Hematopoietic multipotent progenitor cell treated with erythropoietin and hydrocortisone succinate and interleukin-3 and kit ligand, for 4 days (in vitro differentiated cells): Measurements from ENCODE around the gene GDI1.

Experiments used
- DNase-seq: peaks from one replicate; pipeline ENCODE4 v3.0.0-alpha.2; 2015

Gene GDI1

DNA sequence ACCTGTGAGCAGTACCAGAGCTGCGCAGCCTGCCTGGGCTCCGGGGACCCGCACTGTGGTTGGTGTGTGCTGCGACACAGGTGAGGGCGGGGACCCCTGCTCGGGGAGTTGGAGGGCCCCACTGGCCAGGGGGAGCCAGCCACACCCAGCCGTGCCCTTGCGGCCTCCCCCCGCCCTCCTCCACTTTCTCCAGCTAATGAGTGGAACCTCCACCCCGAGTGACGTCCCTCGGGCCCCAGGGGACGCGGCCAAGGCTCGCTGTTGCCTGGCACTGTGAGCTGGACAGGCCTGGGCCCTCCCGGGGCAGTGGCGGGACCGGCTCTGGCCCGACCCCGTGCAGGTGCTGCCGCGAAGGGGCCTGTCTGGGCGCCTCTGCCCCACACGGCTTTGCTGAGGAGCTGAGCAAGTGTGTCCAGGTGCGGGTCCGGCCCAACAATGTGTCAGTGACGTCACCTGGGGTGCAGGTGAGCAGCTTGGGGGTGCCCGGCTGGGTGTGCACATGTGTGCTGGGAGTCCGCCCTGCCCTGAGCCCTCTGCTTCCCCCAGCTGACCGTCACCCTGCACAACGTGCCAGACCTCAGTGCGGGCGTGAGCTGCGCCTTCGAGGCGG lies 26.8 kb downstream of the GDI1 start:
- no peak for DNase-seq

DNA sequence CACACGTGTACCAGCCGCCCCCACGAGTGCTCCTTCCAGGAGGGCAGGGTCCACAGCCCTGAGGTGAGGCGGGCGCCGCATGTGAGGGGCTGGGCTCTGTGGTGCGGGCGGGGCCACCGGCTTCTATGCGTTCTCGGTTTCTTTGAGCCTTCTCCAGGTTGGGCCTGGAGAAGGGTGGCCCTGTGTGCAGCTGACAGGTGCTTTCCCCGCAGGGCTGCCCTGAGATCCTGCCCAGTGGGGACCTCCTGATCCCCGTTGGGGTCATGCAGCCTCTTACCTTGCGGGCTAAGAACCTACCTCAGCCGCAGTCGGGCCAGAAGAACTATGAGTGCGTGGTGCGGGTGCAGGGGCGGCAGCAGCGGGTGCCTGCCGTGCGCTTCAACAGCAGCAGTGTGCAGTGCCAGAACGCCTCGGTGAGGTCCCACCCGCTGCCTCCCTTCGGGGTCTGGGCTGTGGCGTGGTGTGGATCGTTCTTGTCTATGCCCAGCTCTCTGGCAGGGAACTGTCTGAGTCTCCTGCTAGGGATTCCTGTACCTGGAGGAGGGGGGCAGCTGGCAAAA lies 27.9 kb downstream of the GDI1 start:
- no peak for DNase-seq

DNA sequence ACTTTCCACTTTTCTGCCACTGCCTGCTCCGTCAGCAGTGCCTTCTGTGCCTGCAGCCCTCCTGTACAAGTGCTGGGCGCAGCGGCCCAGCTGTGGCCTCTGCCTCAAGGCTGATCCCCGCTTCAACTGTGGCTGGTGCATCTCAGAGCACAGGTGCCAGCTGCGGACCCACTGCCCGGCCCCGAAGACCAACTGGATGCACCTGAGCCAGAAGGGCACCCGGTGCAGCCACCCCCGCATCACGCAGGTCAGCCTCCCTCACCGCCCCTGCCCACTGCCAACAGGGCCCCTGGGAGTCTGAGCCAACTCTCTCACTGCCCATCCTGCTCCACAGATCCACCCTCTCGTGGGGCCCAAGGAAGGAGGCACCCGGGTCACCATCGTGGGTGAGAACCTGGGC lies 28.6 kb downstream of the GDI1 start:
- DNase-seq = no peak

DNA sequence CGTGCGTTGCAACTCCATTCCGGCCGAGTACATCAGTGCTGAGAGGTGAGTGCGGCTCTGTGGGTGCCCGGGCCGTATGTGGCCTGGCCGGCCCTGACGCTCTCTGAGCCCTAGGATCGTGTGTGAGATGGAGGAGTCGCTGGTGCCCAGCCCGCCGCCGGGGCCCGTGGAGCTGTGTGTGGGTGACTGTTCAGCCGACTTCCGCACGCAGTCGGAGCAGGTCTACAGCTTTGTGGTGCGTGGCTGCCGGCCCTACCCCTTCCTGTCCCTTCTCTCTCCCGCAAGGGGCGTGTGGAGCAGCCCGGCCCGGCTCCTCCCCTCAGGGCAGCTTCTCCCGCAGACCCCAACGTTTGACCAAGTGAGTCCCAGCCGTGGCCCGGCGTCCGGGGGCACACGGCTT lies 29.1 kb downstream of the GDI1 start:
- DNase-seq = no peak

DNA sequence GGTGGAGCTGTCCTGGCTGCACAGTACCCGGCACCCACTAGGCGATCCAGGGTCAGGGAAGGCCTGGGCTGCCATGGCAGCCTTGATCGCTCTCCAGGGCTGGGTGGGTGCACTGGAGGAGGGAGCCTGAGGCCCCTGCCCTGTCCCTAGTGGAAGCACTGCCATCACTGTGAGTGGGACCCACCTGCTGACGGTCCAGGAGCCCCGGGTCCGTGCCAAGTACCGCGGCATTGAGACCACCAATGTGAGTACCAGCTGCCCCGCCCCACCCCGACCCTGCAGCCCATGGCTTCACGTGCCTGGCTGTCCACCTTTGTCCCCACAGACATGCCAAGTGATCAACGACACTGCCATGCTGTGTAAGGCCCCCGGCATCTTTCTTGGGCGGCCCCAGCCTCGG lies 30.0 kb downstream of the GDI1 start:
- DNase-seq = no peak

DNA sequence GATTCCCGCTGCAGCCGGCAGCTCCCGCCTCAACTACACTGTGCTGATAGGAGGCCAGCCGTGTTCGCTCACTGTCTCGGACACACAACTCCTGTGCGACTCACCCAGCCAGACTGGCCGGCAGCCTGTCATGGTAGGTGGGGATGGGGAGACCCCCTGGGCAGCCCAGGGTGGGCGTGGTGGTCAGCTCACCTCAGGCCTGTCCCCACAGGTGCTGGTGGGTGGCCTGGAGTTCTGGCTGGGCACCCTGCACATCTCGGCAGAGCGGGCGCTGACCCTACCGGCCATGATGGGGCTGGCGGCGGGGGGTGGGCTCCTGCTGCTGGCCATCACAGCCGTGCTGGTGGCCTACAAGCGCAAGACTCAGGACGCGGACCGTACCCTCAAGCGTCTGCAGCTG lies 30.6 kb downstream of the GDI1 start:
- DNase-seq = no peak

DNA sequence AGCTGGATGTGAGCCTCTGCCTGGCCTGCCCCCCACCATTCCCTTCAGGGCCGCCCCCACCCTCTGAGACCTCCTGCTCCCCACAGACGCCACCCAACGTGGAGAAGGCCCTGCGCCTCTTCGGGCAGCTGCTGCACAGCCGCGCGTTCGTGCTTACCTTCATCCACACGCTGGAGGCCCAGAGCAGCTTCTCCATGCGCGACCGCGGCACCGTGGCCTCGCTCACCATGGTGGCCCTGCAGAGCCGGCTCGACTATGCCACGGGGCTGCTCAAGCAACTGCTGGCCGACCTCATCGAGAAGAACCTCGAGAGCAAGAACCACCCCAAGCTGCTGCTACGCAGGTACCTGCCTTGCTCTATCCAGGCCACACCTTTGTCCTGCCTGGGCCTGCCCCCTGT lies 31.3 kb downstream of the GDI1 start:
- no peak for DNase-seq

DNA sequence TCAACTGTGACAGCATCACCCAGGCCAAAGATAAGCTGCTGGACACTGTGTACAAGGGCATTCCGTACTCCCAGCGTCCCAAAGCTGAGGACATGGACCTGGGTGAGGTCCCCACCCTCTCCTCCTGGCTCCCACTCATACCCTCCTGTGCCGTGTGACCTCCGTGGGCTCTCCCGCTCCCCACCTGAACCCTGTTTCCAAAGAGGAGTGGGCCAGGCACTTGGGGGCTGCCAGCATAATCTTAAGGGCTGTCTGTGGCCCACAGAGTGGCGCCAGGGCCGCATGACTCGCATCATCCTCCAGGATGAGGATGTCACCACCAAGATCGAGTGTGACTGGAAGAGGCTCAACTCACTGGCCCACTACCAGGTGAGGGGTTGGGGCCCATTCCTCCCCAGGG lies 32.2 kb downstream of the GDI1 start:
- no peak for DNase-seq

DNA sequence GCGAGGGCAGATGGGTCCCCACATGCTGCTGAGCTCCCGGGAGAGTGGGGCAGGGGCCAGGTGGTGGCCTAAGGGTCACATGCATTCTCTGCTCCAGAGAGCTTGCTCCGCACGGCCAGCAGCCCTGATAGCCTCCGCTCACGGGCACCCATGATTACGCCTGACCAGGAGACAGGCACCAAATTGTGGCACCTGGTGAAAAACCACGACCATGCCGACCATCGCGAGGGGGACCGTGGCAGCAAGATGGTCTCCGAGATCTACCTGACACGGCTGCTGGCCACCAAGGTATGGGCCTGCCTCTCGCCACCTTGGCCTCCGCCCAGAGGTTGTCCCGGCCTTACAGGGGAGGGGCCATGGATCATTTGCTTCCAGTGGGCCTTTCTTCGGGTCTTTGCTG lies 32.9 kb downstream of the GDI1 start:
- DNase-seq = no peak

DNA sequence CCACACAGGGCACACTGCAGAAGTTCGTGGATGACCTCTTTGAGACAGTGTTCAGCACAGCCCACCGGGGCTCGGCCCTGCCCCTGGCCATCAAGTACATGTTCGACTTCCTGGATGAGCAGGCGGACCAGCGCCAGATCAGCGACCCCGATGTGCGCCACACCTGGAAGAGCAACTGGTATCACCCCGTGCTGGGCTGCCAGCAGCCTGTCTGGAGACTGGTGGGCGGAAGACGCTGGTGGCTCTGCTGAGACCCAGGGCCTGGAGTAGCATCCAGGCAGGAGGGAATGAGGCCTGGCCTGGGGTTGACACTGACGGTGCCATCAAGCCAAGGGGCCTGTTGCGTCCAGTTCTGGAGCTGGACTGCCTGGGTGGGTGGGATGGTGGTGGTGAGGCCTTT lies 33.5 kb downstream of the GDI1 start:
- no peak for DNase-seq

DNA sequence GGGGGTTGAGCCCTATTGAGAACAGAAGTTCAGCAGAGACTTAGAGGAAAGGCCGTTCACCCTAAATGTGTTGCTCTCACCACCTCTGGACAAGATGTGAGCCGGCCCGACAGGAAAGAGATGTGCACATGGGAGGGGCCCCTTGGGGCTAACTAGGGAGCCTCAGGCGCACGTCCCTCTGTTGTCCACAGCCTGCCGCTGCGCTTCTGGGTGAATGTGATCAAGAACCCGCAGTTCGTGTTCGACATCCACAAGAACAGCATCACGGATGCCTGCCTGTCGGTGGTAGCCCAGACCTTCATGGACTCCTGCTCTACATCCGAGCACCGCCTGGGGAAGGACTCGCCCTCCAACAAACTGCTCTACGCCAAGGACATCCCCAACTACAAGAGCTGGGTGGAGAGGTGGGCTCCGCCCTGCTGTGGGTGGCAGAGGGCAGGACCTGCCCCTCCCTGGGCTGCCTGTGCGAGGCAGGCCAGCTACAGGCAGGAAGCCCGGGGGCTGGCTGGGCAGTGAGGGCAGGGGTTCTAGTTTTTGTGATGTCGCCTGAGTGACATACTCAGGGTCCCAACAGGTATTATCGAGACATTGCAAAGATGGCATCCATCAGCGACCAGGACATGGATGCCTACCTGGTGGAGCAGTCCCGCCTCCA lies 34.1 kb downstream of the GDI1 start:
- no peak for DNase-seq

DNA sequence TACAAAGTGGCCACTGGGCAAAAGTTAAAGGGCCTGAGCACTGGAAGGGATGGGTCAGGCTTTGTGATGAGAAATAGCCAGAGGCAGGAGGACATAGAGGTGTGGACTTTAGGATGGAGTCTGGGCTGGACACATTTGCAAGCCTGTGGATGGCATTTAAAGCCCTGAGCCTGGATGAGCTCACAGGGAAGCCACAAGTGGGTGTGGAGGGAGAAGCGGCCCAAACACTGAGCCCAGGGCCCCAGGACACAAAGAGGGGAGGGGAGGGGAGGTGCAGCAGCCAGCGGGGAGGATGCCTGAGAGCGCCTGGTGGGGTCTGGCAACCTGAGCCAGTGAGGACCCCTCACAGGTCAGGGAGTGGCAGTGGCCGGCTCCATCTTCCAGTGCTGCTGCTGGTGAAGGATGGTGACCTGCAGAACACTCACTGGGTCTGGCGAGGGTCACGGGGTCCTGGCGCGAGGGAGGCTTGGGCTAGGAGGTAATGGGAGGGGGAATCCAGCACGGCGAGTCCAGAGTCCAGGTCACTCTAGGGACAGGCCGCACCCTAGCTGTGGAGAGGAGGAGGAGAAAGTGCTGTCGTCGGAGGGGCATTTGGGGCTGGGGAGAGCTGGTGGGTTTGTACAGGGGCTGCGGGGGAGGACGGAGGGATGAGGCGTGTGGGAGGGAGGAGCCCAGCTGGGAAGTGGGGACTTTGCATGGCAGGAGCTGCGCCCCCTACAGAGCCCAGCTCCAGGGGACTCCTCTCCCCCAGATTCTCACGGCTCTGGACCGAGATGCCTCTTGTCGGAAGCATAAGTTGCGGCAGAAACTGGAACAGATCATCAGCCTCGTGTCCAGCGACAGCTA lies 35.1 kb downstream of the GDI1 start:
- DNase-seq = no peak

DNA sequence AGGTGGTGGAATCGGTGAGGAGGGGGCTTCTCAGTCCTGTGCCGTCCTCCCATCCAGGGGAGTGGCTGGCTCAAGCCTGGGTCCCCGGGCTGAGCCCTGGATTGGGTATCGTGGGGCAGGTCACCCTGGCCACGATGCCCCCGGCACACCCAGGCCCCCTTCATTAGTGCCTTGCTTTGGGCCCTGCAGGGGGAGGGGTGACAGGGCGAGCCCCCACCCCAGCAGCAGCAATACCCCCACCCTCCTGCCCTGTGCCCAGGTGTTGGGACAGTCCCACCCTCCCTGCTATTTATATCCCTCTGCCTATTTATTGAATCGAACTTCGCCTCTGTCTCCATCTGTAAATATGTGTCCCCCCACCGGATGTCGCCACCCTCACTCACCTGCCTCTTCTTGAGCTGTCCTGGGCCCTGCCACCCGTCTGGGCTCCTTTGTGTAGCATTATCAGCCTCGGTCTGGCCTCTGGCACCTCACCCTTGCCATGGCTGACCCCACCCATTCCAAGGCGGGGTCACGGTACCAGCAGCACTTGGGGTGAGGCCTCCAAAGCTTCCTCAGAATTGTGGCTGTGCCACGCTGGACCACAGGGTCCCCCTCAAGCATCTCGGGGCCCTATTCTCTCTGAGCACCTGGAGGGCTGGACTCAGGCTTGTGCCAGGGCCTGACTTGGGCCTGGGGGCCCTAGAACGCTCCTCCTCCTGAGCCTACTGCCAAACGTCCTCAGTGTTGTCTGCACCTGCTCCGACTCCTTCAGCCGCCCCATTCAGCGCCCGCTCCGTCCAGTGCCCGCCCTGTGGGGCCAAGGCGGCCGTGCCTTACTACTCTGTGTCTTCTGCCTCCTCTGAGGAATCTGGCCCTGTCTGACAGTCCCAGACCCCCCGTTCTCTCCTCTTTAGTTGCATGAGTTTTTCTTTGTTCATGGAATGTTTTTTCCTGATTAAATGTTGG lies 36.0 kb downstream of the GDI1 start:
- peak; percentile 64 for DNase-seq

DNA sequence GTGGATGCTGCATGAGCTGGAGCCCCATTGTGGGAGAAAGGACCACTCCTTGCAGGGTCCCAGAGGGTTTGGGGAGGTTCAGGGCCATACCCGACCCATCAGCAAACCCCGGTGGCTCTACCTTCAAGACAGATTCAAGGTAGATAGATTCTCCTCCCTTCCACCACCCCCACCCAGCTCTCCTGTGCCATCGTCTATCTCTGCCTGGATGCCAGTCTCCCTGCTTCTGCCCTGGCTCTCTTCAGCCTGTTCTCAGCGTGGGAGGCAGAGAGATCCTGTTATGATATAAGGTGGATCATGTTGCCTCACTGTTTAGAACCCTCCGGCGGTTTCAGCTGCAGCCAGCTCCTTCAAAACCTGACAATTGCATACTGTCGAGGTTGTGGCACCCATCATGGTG lies 36.7 kb downstream of the GDI1 start:
- DNase-seq = no peak

DNA sequence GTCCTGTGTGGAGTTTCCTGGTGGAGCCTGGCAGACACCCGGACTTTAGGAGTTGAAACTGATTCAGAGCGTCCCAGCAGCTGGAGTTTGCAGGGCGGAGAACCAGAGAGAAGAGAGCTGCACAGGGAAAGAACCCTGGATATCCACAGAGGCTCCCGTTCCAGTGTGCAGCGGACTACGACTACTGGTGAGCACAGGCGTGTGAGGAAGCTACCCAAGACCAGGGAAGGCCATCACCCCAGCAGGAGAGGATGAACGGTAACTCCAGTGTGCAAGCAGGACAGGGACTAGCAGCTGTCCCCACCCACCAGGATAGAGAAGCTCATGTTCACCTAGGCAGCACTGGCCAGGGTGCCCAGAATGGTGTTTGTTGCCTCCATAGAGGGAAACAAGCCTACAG lies 39.9 kb downstream of the GDI1 start:
- no peak for DNase-seq

DNA sequence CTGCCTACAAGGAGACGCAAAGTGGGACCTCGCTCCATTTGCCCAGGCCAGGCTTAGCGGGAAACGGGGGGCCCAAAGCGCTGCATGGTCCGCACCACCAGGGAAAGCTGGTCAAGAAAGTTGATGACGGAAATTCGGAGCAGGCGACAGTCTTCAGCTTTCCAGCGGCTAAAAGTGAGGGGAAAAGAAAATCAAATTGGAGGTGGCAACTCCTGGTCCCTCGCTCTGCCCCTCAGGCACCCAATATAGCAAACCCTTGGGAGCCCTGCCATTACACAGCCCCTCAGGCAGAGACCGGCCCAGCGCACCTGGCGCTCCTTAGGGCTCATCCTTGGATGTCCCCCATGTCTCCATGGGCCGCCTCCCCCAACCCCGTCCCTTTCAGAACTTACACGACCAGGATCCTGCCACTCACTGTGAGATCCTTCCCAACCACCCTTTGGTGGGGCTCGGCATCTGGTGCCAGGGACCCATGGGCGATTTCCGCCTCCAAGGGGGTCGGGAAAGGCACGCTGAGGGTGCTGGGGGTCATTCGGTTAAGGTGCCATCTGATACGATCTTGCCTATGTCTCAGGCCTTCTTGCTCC lies 41.0 kb downstream of the GDI1 start:
- no peak for DNase-seq

DNA sequence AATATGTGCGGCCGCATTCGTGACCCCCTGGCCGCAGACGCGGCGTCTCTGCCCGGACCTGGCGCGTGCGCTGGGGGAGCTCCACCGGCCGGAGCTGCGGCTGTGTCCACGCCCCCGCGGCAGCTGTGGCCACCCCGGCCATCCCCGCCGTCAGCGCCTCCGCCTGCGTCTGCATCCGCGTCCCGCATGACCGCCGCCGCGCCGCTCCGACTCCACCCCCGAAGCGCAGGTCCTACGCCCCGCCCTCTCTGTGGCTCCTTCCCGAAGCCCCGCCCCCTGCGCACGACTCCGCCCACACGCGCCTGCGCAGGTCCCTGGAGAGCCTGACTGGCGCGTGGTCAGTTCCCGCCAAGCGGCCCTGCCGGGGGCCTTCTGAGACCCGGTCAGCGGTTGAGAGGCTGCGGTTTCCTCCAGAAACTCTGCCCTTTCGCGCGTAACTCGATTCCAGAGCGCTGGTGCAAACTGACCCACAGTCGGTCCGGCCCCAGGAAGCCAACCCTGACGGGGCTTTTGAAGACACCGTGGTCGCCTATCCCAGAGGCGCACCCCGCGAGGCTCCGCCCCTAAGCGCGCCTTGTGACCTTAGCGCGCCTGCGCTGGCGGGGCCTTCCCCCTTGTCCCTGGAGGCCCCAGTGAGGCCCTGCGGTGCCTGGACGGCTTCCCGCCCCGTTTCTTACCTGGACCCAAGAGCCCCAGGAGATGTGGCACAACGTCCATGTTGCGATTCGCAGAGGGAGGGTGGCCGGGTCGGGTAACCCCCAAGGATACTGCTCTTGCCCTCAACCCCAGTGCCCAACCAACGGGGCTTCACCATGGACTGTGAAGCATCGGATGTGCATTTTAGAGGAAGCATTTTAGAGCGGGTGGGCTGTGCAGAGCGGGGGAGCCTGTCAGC lies 42.0 kb downstream of the GDI1 start, which contains the start of gene LAGE3:
LAGE3 (minus strand) TSS at position 554 of the 895 bp plus-strand sequence; CDS start at position 188, 366 bp downstream.
- DNase-seq = peak; percentile 95

DNA sequence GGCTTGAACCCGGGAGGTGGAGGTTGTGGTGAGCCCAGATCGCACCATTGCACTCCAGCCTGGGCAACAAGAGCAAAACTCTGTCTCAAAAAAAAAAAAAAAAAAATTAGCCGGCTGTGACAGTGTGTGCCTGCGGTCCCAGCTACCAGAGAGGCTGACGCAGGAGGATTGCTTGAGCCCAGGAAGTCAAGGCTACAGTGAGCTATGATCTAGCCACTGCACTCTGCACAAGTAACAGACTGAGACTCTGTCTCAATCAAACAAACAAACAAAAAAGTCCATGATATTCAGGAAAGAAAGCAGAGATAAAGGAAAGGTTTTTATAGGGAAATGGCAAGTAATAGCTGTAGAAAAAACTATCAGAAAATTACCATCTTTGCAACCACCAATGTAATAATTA lies 44.2 kb downstream of the GDI1 start:
- DNase-seq = no peak

DNA sequence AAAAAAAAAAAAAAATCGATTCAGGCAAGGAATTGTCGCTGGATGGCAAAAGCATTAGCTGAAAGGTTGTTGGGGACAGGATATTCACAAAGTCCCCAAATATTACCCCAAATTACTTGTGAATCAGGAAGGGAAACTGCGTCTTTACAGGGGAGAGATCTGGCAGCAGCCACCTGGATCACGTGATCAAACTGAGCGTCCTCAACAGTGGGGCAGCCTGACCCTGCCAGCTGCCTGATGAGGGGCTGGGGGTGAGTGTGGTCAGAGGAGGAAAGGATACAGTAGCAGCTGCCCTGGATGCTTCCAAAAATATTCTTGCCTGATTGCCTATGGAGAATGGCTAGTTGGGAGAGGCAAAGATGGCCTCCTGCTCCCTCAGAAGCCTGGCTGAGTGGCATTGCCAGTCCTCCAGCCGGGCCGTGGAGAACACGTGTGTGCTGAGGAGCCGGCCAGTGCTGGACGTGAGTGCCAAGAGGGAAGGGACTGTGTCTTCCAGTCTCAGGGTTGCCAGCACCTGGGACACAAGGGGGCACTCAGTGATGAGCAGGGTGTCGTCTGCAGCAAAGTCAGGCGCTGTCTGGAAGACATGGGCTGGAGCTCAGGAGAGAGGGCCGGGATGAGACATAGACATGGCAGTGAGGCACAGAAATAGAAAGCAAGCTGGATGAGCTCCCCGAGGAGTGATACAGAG lies 45.1 kb downstream of the GDI1 start:
- no peak for DNase-seq

DNA sequence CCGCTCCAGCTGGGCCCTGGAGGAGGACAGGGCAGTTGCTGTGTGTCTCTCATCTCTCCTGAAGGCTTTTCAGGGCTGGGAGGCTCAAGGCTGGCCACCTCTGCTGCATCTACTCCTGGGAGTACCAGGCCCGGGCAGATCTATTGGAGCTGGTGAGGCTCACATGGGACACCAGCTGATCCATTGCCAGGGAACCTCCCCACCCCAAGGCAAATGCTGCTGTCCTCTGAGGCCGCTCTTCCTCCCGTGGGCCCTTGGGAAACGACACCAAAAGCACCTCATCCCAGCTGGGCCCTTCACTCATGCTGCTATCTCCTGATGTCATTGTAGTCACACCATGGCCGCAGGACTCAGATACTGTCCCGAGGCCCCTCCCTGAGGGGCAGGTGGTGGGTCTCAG lies 45.8 kb downstream of the GDI1 start:
- no peak for DNase-seq

DNA sequence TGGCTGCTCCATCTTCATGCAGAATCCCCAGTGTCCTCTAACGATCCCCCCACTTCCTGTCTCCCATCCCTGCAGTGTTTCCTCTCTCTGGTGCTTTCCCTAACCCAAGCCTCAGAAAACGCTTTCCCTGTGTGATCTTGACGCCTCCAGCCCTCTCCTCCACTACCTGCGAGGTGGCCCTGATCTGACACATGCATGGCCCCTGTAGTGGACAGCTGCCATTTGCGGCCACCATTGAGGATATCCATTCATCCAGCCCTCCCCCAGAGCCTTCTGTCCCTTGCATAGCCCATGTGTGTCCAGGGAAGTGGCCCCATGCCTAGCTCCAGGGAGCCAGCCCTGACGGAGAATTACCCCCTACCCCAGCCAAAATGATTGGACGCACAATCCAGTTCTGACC lies 46.4 kb downstream of the GDI1 start:
- no peak for DNase-seq
